ENCODE data around the gene DNPEP.

The DNPEP gene

DNA sequence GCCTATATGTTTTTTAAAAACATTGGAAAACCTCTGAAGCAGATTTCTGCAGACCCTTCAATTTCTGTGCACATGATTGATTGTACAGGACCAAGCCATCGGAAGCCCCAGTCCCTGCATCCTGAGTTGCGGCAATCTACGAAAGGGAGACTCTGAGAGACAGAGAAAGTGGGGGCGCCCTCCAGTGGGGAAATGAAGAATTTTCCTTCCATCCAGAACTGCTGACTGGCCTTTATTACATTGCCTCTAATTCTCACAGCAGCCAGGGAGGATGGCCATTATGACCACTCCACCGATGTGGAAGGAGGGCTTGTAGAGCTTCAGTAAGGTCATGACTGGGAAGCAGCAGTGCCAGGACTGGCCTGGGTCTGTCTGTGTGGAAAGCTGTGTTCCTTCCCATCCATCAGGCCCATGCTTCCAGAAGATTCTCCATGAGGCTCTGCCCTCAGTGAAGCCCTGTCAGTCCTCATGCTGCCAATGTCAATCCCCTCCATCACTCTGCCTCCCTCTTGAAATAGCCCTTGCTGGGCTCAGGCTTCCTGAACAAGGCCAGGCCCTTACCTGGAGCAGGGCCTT, 35.2 kb downstream of the DNPEP start:
- TF ChIP-seq, protein P1, sequence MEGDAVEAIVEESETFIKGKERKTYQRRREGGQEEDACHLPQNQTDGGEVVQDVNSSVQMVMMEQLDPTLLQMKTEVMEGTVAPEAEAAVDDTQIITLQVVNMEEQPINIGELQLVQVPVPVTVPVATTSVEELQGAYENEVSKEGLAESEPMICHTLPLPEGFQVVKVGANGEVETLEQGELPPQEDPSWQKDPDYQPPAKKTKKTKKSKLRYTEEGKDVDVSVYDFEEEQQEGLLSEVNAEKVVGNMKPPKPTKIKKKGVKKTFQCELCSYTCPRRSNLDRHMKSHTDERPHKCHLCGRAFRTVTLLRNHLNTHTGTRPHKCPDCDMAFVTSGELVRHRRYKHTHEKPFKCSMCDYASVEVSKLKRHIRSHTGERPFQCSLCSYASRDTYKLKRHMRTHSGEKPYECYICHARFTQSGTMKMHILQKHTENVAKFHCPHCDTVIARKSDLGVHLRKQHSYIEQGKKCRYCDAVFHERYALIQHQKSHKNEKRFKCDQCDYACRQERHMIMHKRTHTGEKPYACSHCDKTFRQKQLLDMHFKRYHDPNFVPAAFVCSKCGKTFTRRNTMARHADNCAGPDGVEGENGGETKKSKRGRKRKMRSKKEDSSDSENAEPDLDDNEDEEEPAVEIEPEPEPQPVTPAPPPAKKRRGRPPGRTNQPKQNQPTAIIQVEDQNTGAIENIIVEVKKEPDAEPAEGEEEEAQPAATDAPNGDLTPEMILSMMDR (conservative IDR thresholded peaks at IDR 0.05; ENCODE audit: low read depth, low read length) = peak; percentile 83
- peak; percentile 78 for DNase-seq (ENCODE audit: low read depth)
- H3K4me3 ChIP-seq (ENCODE audit: low read depth, low read length) = no peak overlapping the region

GRCh38 chr2:219350710-219351221, 36.9 kb downstream of the DNPEP start:
- DNase-seq (ENCODE audit: low read depth) = peak; percentile 12
- TF ChIP-seq, protein P1 (conservative IDR thresholded peaks at IDR 0.05; ENCODE audit: low read depth, low read length) = no peak
- no peak overlapping the region for H3K4me3 ChIP-seq (ENCODE audit: low read depth, low read length)

GRCh38 chr2:219350215-219350614, 37.5 kb downstream of the DNPEP start:
- DNase-seq (ENCODE audit: low read depth) = no peak
- TF ChIP-seq, protein P1 (conservative IDR thresholded peaks at IDR 0.05; ENCODE audit: low read depth, low read length) = no peak

DNA sequence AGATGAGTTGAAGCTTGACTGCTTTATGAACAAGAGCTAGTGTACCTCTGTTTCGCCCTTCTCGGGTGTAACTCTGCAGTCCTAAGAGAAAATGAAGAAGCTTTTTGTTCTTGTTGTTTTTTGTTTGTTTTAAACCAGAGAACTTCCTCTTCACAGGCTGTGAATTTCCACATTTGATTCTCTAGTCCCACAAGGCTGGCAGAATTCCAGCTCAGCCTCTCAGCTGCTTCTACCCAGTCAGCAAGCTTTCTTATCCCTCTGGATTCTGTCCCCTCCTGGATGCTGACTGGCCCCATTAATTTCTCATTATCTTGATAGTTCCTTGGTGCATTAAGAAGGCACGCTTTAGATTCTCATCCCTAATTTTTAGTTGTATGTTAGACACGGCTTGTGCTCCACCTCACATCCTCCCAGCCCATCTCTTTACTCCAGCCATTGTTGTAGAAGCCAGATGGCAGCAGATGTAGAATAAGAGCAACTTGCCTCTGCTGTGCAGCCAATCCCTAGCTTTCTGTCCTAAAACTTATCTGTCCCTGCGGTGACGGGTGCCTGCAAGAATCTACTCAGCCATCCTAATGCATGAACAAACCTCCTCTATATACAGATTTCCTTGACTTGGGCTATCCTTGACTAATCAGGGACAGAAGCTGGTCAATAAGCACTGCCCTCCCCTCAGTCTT, 42.8 kb downstream of the DNPEP start:
- TF ChIP-seq, protein P1 (conservative IDR thresholded peaks at IDR 0.05; ENCODE audit: low read depth, low read length) = no peak
- no peak overlapping the region for H3K4me3 ChIP-seq (ENCODE audit: low read depth, low read length)
- DNase-seq (ENCODE audit: low read depth) = peak; percentile 75

More at GRCh38 chr2:219350215-219350614, 37.5 kb downstream of the DNPEP start:
- no peak overlapping the region for H3K4me3 ChIP-seq (ENCODE audit: low read depth, low read length)

DNA sequence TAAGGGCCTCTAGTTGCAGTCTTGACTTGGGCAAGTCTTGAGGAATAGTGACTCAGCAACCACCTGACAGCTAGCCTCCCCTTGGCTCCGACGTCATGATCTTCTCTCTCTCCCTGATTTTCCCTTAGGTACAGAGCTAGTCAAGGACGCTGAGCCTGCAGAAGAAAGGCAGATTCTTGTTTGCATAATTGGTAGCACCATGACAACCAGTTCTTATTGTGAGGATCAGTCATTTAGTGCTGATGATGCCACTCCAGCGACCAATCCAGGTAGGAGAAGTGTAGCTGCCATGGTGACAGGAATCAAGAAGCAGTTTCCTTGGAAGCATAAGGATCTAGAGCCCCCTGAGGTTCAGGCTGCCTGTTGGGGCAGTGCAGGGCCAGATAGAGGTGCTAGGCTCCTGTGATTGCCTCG, 52.3 kb downstream of the DNPEP start:
- peak; percentile 18 for DNase-seq (ENCODE audit: low read depth)
- no peak overlapping the region for H3K4me3 ChIP-seq (ENCODE audit: low read depth, low read length)
- TF ChIP-seq, protein P1 (conservative IDR thresholded peaks at IDR 0.05; ENCODE audit: low read depth, low read length) = no peak

GRCh38 chr2:219334076-219334475, 53.6 kb downstream of the DNPEP start:
- no peak overlapping the region for H3K4me3 ChIP-seq (ENCODE audit: low read depth, low read length)
- DNase-seq (ENCODE audit: low read depth) = no peak
- TF ChIP-seq, protein P1 (conservative IDR thresholded peaks at IDR 0.05; ENCODE audit: low read depth, low read length) = no peak

All from choroid plexus epithelial cell (primary cell).